HepG2 (cell line): ENCODE results near the gene NIT2. TPM values are rescaled to one million over a fixed set of nuclear protein-coding genes. Genes with fewer than 3 reads are reported as not detected.
A peak's percentile ranks its signal among the peaks of the same experiment; 100 is the strongest.

Experiments used
- CENPBD1 ChIP-seq: sonication (generic); formaldehyde crosslinking; IDR thresholded peaks from 2 replicates; pipeline ENCODE4 v1.8.0; 2022; ENCODE audit warnings: missing genetic modification reagents, low read depth, mild to moderate bottlenecking, borderline replicate concordance
- CHD2 ChIP-seq: IDR thresholded peaks from 2 replicates; pipeline ENCODE4 v1.6.1; 2011; ENCODE audit warnings: low read depth, low read length, improper control_type of control experiment
- CREBL2 ChIP-seq: sonication (generic); formaldehyde crosslinking; IDR thresholded peaks from 2 replicates; pipeline ENCODE4 v1.8.1; 2023; ENCODE audit warnings: missing genetic modification reagents, mild to moderate bottlenecking, borderline replicate concordance
- DMAP1 ChIP-seq: IDR thresholded peaks from 2 replicates; pipeline ENCODE4 v1.6.1; 2016
- ELK4 ChIP-seq: sonication (generic); formaldehyde crosslinking; IDR thresholded peaks from 2 replicates; pipeline ENCODE4 v1.9.0; 2021; ENCODE audit warnings: missing genetic modification reagents, borderline replicate concordance
- KLF16 ChIP-seq, 2 experiments: sonication (generic) in 1 of 2; formaldehyde crosslinking in 1 of 2; IDR thresholded peaks; 2 replicates each; pipeline versions ENCODE4 v1.6.1 to v1.8.0; 2016 to 2023; ENCODE audit warnings: missing genetic modification reagents in 2 of 2, missing compliant biosample characterization in 1 of 2
- LCORL ChIP-seq, 2 experiments: fragments of 450-650 bp in 1 of 2; sonication (generic) in 1 of 2; formaldehyde crosslinking in 1 of 2; IDR thresholded peaks; 2 replicates each; pipeline versions ENCODE4 v1.5.0 to v1.6.1; 2017 to 2020; ENCODE audit warnings: antibody characterized with exemption in 1 of 2, missing genetic modification reagents in 1 of 2
- NAIF1 ChIP-seq: sonication (generic); formaldehyde crosslinking; IDR thresholded peaks from 2 replicates; pipeline ENCODE4 v1.5.0; 2020; ENCODE audit warnings: mild to moderate bottlenecking, missing genetic modification reagents, borderline replicate concordance
- NR1H2 ChIP-seq: sonication (generic); formaldehyde crosslinking; IDR thresholded peaks from 2 replicates; pipeline ENCODE4 v1.8.1; 2022; ENCODE audit warnings: low read depth, missing genetic modification reagents, borderline replicate concordance
- RXRB ChIP-seq: IDR thresholded peaks from 2 replicates; pipeline ENCODE4 v1.6.1; 2016; ENCODE audit warnings: borderline replicate concordance, missing genetic modification reagents, missing compliant biosample characterization
- SMC3 ChIP-seq: IDR thresholded peaks from 2 replicates; pipeline ENCODE4 v1.6.1; 2011; ENCODE audit warnings: low read length, improper control_type of control experiment
- TEAD2 ChIP-seq: sonication (generic); formaldehyde crosslinking; IDR thresholded peaks from 2 replicates; pipeline ENCODE4 v1.9.0; 2021; ENCODE audit warnings: missing genetic modification reagents
- TP53 ChIP-seq: sonication (generic); formaldehyde crosslinking; conservative IDR thresholded peaks from 2 replicates; pipeline ENCODE4 v1.4.0; 2020; ENCODE audit warnings: missing genetic modification reagents
- ZBTB3 ChIP-seq: sonication (generic); formaldehyde crosslinking; IDR thresholded peaks from 2 replicates; pipeline ENCODE4 v1.4.0; 2020; ENCODE audit warnings: low read depth, mild to moderate bottlenecking, moderate library complexity, missing genetic modification reagents, borderline replicate concordance
- ZNF513 ChIP-seq: sonication (generic); formaldehyde crosslinking; conservative IDR thresholded peaks from 2 replicates; pipeline ENCODE4 v1.5.0; 2020; ENCODE audit warnings: missing genetic modification reagents
- ZNF556 ChIP-seq: sonication (generic); formaldehyde crosslinking; IDR thresholded peaks from 2 replicates; pipeline ENCODE4 v1.4.0; 2020; ENCODE audit warnings: mild to moderate bottlenecking, missing genetic modification reagents, borderline replicate concordance
- ZNF660 ChIP-seq: sonication (generic); formaldehyde crosslinking; IDR thresholded peaks from 2 replicates; pipeline ENCODE4 v1.5.1; 2020; ENCODE audit warnings: mild to moderate bottlenecking, low read depth, missing genetic modification reagents, borderline replicate concordance
- ZNF678 ChIP-seq: sonication (generic); formaldehyde crosslinking; IDR thresholded peaks from 2 replicates; pipeline ENCODE4 v1.4.0; 2020; ENCODE audit warnings: mild to moderate bottlenecking, missing genetic modification reagents
- ZNF737 ChIP-seq: sonication (generic); formaldehyde crosslinking; IDR thresholded peaks from 2 replicates; pipeline ENCODE4 v1.5.0; 2020; ENCODE audit warnings: missing genetic modification reagents, mild to moderate bottlenecking, borderline replicate concordance
- ZNF816 ChIP-seq: sonication (generic); formaldehyde crosslinking; IDR thresholded peaks from 2 replicates; pipeline ENCODE4 v1.8.0; 2022; ENCODE audit warnings: missing genetic modification reagents, mild to moderate bottlenecking, borderline replicate concordance
- ZXDC ChIP-seq: sonication (generic); formaldehyde crosslinking; IDR thresholded peaks from 2 replicates; pipeline ENCODE4 v1.5.0; 2020; ENCODE audit warnings: mild to moderate bottlenecking, missing genetic modification reagents
- polyA plus RNA-seq, 8 experiments: library from polyadenylated mRNA; depleted of rRNA in 3 of 8; stranded (reverse) in 7 of 8; unstranded in 1 of 8; fragments of >200 nt; fragmentation: Illumina TruSeq in 4 of 8; extraction: Trizol in 4 of 8; gene quantifications; 2 replicates each; pipeline versions ENCODE4 v1.2.1 to v1.2.3, GENCODE V29; 2011 to 2016; ENCODE audit warnings: low read depth in 4 of 8, missing spikeins in 1 of 8, mixed read lengths in 1 of 8; ENCODE audit not compliant: insufficient read depth in 1 of 8
- total RNA-seq, 5 experiments: library from RNA; depleted of rRNA; stranded (reverse); fragments of >200 nt; fragmentation: Illumina TruSeq; extraction: Trizol; gene quantifications; 2 replicates each; pipeline ENCODE4 v1.2.3, GENCODE V29; 2016; ENCODE audit warnings: low read depth in 1 of 5

NIT2 gene
- total and polyA plus RNA-seq, 2 of the 13 experiments (the other 11 are each of a cell fraction or from before 2014, with no cell fraction given) = 43.4 to 49.1 TPM

GRCh38 chr3:100400780-100401673 is 66.5 kb downstream of the NIT2 start, which contains the start of the genes LNP1 and TOMM70 (continued):
- TF ChIP-seq CREBL2 (0 out of 2 replicates have a peak, but pooled peaks have one; percentile 43), ZNF678 (CRISPR knock-in tag) (0 out of 2 replicates have a peak, but pooled peaks have one; percentile 39), TEAD2 (CRISPR knock-in tag) (no peak), ZNF660 (CRISPR knock-in tag) (no peak), LCORL (IDR thresholded peaks at IDR 0.05) (no peak), LCORL (CRISPR knock-in tag; IDR thresholded peaks at IDR 0.05) (peak; percentile 42; the same call in 1 of the 2 replicates), CHD2 (no peak), RXRB (CRISPR knock-in tag) (peak; percentile 78; the same call in 1 of the 2 replicates), ZNF737 (CRISPR knock-in tag) (peak; percentile 91; the same call in 1 of the 2 replicates), ZNF513 (CRISPR knock-in tag) (no peak), DMAP1 (CRISPR knock-in tag) (peak; percentile 96), ZNF556 (CRISPR knock-in tag) (0 out of 2 replicates have a peak, but pooled peaks have one; percentile 64), NAIF1 (CRISPR knock-in tag) (peak; percentile 45; the same call in 1 of the 2 replicates), SMC3 (no peak), KLF16 (CRISPR knock-in tag; IDR thresholded peaks at IDR 0.05) (peak; percentile 12 to 50; a peak in 2 of 4 replicates), ZBTB3 (no peak), ELK4 (no peak), CENPBD1 (CRISPR knock-in tag) (peak; percentile 8; the same call in 1 of the 2 replicates), ZNF816 (CRISPR knock-in tag) (peak; percentile 2; the same call in 1 of the 2 replicates), NR1H2 (CRISPR knock-in tag) (peak; percentile 78; the same call in 1 of the 2 replicates), ZXDC (0 out of 2 replicates have a peak, but pooled peaks have one; percentile 51), TP53 (CRISPR knock-in tag) (peak; percentile 28; the same call in 1 of the 2 replicates)
